Mesendoderm (in vitro differentiated cells): ENCODE results near the gene CTXN1.

Experiments
- DNase-seq: peaks from one replicate; pipeline ENCODE4 v3.0.0; 2013
- H2AK5ac ChIP-seq: 2 replicates; pipeline ENCODE4 v1.6.1; 2013; ENCODE audit warnings: low read length, inconsistent platforms
- H2BK120ac ChIP-seq: 2 replicates; pipeline ENCODE4 v1.6.1; 2013; ENCODE audit warnings: low read depth, mild to moderate bottlenecking, low read length, moderate library complexity, mixed read lengths
- H2BK15ac ChIP-seq: replicated peaks from 2 replicates; pipeline ENCODE4 v1.6.1; 2013; ENCODE audit warnings: low read depth, mild to moderate bottlenecking, moderate library complexity
- H2BK5ac ChIP-seq: 2 replicates; pipeline ENCODE4 v1.6.1; 2013; ENCODE audit warnings: low read length, inconsistent platforms
- H3K18ac ChIP-seq: 2 replicates; pipeline ENCODE4 v1.6.1; 2013; ENCODE audit warnings: mild to moderate bottlenecking, low read length, mixed read lengths
- H3K23ac ChIP-seq: one replicate; pipeline ENCODE4 v1.6.1; 2013; ENCODE audit warnings: low read length
- H3K27ac ChIP-seq: 2 replicates; pipeline ENCODE4 v1.5.1; 2013; ENCODE audit warnings: low read depth, mild to moderate bottlenecking, inconsistent platforms, low read length, moderate library complexity
- H3K27me3 ChIP-seq: 2 replicates; pipeline ENCODE4 v1.6.1; 2013; ENCODE audit warnings: low read length, control low read depth, mild to moderate bottlenecking, inconsistent platforms; ENCODE audit not compliant: insufficient read depth, poor library complexity
- H3K36me3 ChIP-seq: 2 replicates; pipeline ENCODE4 v1.6.1; 2013; ENCODE audit warnings: low read length, inconsistent platforms; ENCODE audit not compliant: control insufficient read depth, insufficient read depth
- H3K4ac ChIP-seq: one replicate; pipeline ENCODE4 v1.6.1; 2013; ENCODE audit warnings: low read depth, mild to moderate bottlenecking, low read length, moderate library complexity
- H3K4me1 ChIP-seq: 2 replicates; pipeline ENCODE4 v1.6.1; 2013; ENCODE audit warnings: low read depth, low read length, inconsistent platforms; ENCODE audit not compliant: control insufficient read depth
- H3K4me2 ChIP-seq: 2 replicates; pipeline ENCODE4 v1.6.1; 2013; ENCODE audit warnings: low read length
- H3K4me3 ChIP-seq: 2 replicates; pipeline ENCODE4 v1.5.1; 2013; ENCODE audit warnings: mild to moderate bottlenecking, low read length
- H3K56ac ChIP-seq: one replicate; pipeline ENCODE4 v1.6.1; 2013; ENCODE audit warnings: low read length
- H3K79me1 ChIP-seq: 2 replicates; pipeline ENCODE4 v1.6.1; 2013; ENCODE audit warnings: low read length, inconsistent platforms
- H3K79me2 ChIP-seq: 2 replicates; pipeline ENCODE4 v1.6.1; 2013; ENCODE audit warnings: mild to moderate bottlenecking, low read length; ENCODE audit not compliant: control insufficient read depth, insufficient read depth
- H3K9ac ChIP-seq: 2 replicates; pipeline ENCODE4 v1.6.1; 2013; ENCODE audit warnings: low read length, inconsistent platforms
- H4K5ac ChIP-seq: one replicate; pipeline ENCODE4 v1.6.1; 2013; ENCODE audit warnings: low read length
- H4K8ac ChIP-seq: one replicate; pipeline ENCODE4 v1.6.1; 2013; ENCODE audit warnings: low read depth, mild to moderate bottlenecking, control low read depth, low read length, moderate library complexity
- WGBS: extraction: QIAGEN DNeasy Blood & Tissue Kit; methylation state at CpG from one replicate; pipeline ENCODE4 v1.1.7; 2013; ENCODE audit warnings: low lambda C conversion rate, missing lambda C conversion rate; ENCODE audit not compliant: insufficient coverage; ENCODE audit errors: extremely low coverage; 5-methylcytosine and 5-hydroxymethylcytosine counted together

CTXN1 gene

GRCh38 chr19:7908078-7908699 is 17.7 kb downstream of the CTXN1 start:
- Histone ChIP-seq H2BK120ac (no peak overlapping the region), H3K9ac (no peak overlapping the region), H2AK5ac (no peak overlapping the region), H3K56ac (no peak overlapping the region), H3K27me3 (no peaks in the 10 kb centered on the region), H3K4me2 (no peak overlapping the region), H2BK15ac (no peak overlapping the region), H3K18ac (no peak overlapping the region), H3K23ac (no peak overlapping the region), H3K4ac (no peak overlapping the region), H3K79me1 (peaks cover 16% of the 10 kb centered on the region), H3K36me3 (peaks cover 3% of the 10 kb centered on the region), H4K5ac (no peak overlapping the region), H2BK5ac (no peak overlapping the region), H3K27ac (no peak overlapping the region), H3K79me2 (peaks cover 11% of the 10 kb centered on the region), H4K8ac (no peak overlapping the region), H3K4me3 (no peak overlapping the region), H3K4me1 (peaks cover 2% of the 10 kb centered on the region)
- no peak for DNase-seq
- no CpG with 5 or more reads among the region's 14 CpGs for WGBS

GRCh38 chr19:7907544-7907943 is 18.4 kb downstream of the CTXN1 start:
- H3K18ac ChIP-seq: no peak overlapping the region
- no peaks in the 10 kb centered on the region for H3K27me3 ChIP-seq
- H2AK5ac ChIP-seq: no peak overlapping the region
- H4K5ac ChIP-seq: no peak overlapping the region
- H3K79me1 ChIP-seq: peaks cover 16% of the 10 kb centered on the region
- no peak overlapping the region for H4K8ac ChIP-seq
- peaks cover 6% of the 10 kb centered on the region for H3K4me1 ChIP-seq
- peaks cover 2% of the 10 kb centered on the region for H3K36me3 ChIP-seq
- H3K27ac ChIP-seq: no peak overlapping the region
- peaks cover 11% of the 10 kb centered on the region for H3K79me2 ChIP-seq
- no peak overlapping the region for H3K4me2 ChIP-seq
- no peak overlapping the region for H2BK5ac ChIP-seq
- no peak overlapping the region for H2BK120ac ChIP-seq
- H3K4me3 ChIP-seq: no peak overlapping the region
- no CpG with 5 or more reads among the region's 11 CpGs for WGBS
- no peak for DNase-seq
- no peak overlapping the region for H2BK15ac ChIP-seq
- no peak overlapping the region for H3K23ac ChIP-seq
- H3K9ac ChIP-seq: no peak overlapping the region
- no peak overlapping the region for H3K56ac ChIP-seq
- no peak overlapping the region for H3K4ac ChIP-seq

- H3K36me3 ChIP-seq: peaks cover under 1% of the 10 kb centered on the region
- no peaks in the 10 kb centered on the region for H3K27me3 ChIP-seq
- H3K9ac ChIP-seq: no peak overlapping the region
- WGBS: no CpG with 5 or more reads among the region's 19 CpGs
- H3K4ac ChIP-seq: no peak overlapping the region
- no peak overlapping the region for H2BK5ac ChIP-seq
- no peak overlapping the region for H3K4me3 ChIP-seq
- no peak overlapping the region for H4K5ac ChIP-seq
- no peak overlapping the region for H3K4me2 ChIP-seq
- no peak overlapping the region for H2BK120ac ChIP-seq
- no peak overlapping the region for H3K27ac ChIP-seq
- no peak overlapping the region for H2BK15ac ChIP-seq
- H3K4me1 ChIP-seq: peaks cover 6% of the 10 kb centered on the region
- peaks cover 16% of the 10 kb centered on the region for H3K79me1 ChIP-seq
- H3K18ac ChIP-seq: no peak overlapping the region
- no peak overlapping the region for H3K56ac ChIP-seq
- H2AK5ac ChIP-seq: no peak overlapping the region
- no peak overlapping the region for H4K8ac ChIP-seq
- no peak overlapping the region for H3K23ac ChIP-seq
- peaks cover 11% of the 10 kb centered on the region for H3K79me2 ChIP-seq
- DNase-seq: no peak
Measured at GRCh38 chr19:7907122-7907521, 18.8 kb downstream of the CTXN1 start.

- Histone ChIP-seq H3K79me1 (peaks cover 16% of the 10 kb centered on the region), H4K8ac (no peak overlapping the region), H3K27me3 (no peaks in the 10 kb centered on the region), H3K56ac (no peak overlapping the region), H3K9ac (no peak overlapping the region), H3K4me2 (no peak overlapping the region), H3K4me1 (peaks cover 6% of the 10 kb centered on the region), H3K27ac (no peak overlapping the region), H3K18ac (no peak overlapping the region), H3K23ac (no peak overlapping the region), H4K5ac (no peak overlapping the region), H2BK5ac (no peak overlapping the region), H3K4ac (no peak overlapping the region), H2BK120ac (no peak overlapping the region), H2AK5ac (no peak overlapping the region), H3K4me3 (no peak overlapping the region), H3K79me2 (peaks cover 11% of the 10 kb centered on the region), H3K36me3 (no peaks in the 10 kb centered on the region), H2BK15ac (no peak overlapping the region)
- DNase-seq: no peak
- WGBS: no CpG with 5 or more reads among the region's 10 CpGs
Measured at GRCh38 chr19:7905859-7906258, 20.1 kb downstream of the CTXN1 start.

- Histone ChIP-seq H3K79me1 (peaks cover 16% of the 10 kb centered on the region), H3K18ac (no peak overlapping the region), H3K23ac (no peak overlapping the region), H3K27ac (no peak overlapping the region), H2AK5ac (no peak overlapping the region), H3K56ac (peak overlapping the region; percentile 25), H2BK5ac (no peak overlapping the region), H3K4me3 (no peak overlapping the region), H3K4me1 (peaks cover 6% of the 10 kb centered on the region), H3K9ac (no peak overlapping the region), H4K5ac (no peak overlapping the region), H3K4me2 (no peak overlapping the region), H2BK15ac (no peak overlapping the region), H3K36me3 (no peaks in the 10 kb centered on the region), H4K8ac (no peak overlapping the region), H2BK120ac (no peak overlapping the region), H3K79me2 (peaks cover 11% of the 10 kb centered on the region), H3K4ac (no peak overlapping the region), H3K27me3 (no peaks in the 10 kb centered on the region)
- WGBS: no CpG with 5 or more reads among the region's 10 CpGs
- DNase-seq: no peak
Measured at GRCh38 chr19:7905268-7905667, 20.7 kb downstream of the CTXN1 start.
